Prostate gland (tissue), 2 donors: ENCODE measurements around the gene KIF26B. TPM values are rescaled to one million over a fixed set of nuclear protein-coding genes. Genes with fewer than 3 reads are reported as not detected.

ENCODE experiments used
- DNase-seq: peaks from one replicate; pipeline ENCODE4 v3.0.0-alpha.2; 2019; ENCODE audit warnings: low spot score
- H3K27ac ChIP-seq, 2 donors: fragments of 200-600 bp; sonication (generic); 2 replicates each; pipeline ENCODE4 v1.5.1; 2017 to 2019
- H3K27me3 ChIP-seq: fragments of 200-600 bp; sonication (generic); replicated peaks from 2 replicates; pipeline ENCODE4 v1.5.1; 2019; ENCODE audit not compliant: insufficient read depth
- H3K36me3 ChIP-seq, 2 donors: fragments of 200-600 bp; sonication (generic); 1 replicate in 1 of 2; 2 replicates in 1 of 2; pipeline versions ENCODE4 v1.5.1 to v1.8.1; 2017 to 2019
- H3K4me1 ChIP-seq: fragments of 200-600 bp; sonication (generic); replicated peaks from 2 replicates; pipeline ENCODE4 v1.5.1; 2019
- H3K4me3 ChIP-seq, 2 donors: fragments of 200-600 bp; sonication (generic); 2 replicates each; pipeline ENCODE4 v1.5.1; 2017 to 2019
- H3K9me3 ChIP-seq: fragments of 200-600 bp; sonication (generic); 2 replicates; pipeline ENCODE4 v1.5.1; 2017
- CTCF ChIP-seq, 4 experiments: fragments of 200-600 bp in 2 of 4; fragments of 450-650 bp in 2 of 4; sonication (generic) in 2 of 4; IDR thresholded peaks; 1 replicate in 3 of 4; 2 replicates in 1 of 4; pipeline ENCODE4 v1.5.1; 2016 to 2019; ENCODE audit warnings: antibody characterized with exemption in 4 of 4, mild to moderate bottlenecking in 2 of 4, moderate library complexity in 2 of 4
- POLR2A ChIP-seq: fragments of 450-650 bp; IDR thresholded peaks from one replicate; pipeline ENCODE4 v1.6.1; 2016; ENCODE audit warnings: antibody characterized with exemption, mild to moderate bottlenecking
- POLR2AphosphoS5 ChIP-seq: sonication (generic); formaldehyde crosslinking; IDR thresholded peaks from one replicate; pipeline ENCODE4 v1.6.1; 2017; ENCODE audit warnings: antibody characterized with exemption
- WGBS: methylation state at CpG from one replicate; pipeline ENCODE4 v1.1.5; 2018; 5-methylcytosine and 5-hydroxymethylcytosine counted together
- intact Hi-C: fragments of 100-400 bp; cut with DNase I; formaldehyde crosslinking; loops from one replicate; pipeline ENCODE4 v1.14.2; 2022
- total RNA-seq, 2 donors: library from RNA; depleted of rRNA; stranded (reverse); fragments of >200 nt; gene quantifications; one replicate each; pipeline ENCODE4 v1.1.0, GENCODE V29; 2016

Gene KIF26B
- total RNA-seq, 2 donors from 2014 or later = 3.3 to 3.8 TPM

GRCh38 chr1:245142171-245142798 lies 12.5 kb upstream of the KIF26B start:
- intact Hi-C loops = no loop called here

GRCh38 chr1:245142976-245143375 lies 11.8 kb upstream of the KIF26B start:
- no peak for DNase-seq
- intact Hi-C loops = no loop called here
- TF ChIP-seq POLR2A = no peak
- TF ChIP-seq CTCF (IDR thresholded peaks at IDR 0.05) = no peak
- no peak for TF ChIP-seq POLR2AphosphoS5
- H3K4me1 ChIP-seq = no peaks in the 10 kb centered on the region
- WGBS = 90% methylated on average over 14 of the region's 14 CpGs
- no peaks in the 10 kb centered on the region for H3K27me3 ChIP-seq
- no peak overlapping the region for H3K27ac ChIP-seq
- H3K9me3 ChIP-seq = no peaks in the 10 kb centered on the region
- no peak overlapping the region for H3K4me3 ChIP-seq
- H3K36me3 ChIP-seq = no peaks in the 10 kb centered on the region

More at GRCh38 chr1:245142171-245142798, 12.5 kb upstream of the KIF26B start:
- Histone ChIP-seq H3K27ac (no peak overlapping the region), H3K27me3 (no peaks in the 10 kb centered on the region), H3K4me3 (no peak overlapping the region), H3K4me1 (no peaks in the 10 kb centered on the region), H3K9me3 (no peaks in the 10 kb centered on the region), H3K36me3 (no peaks in the 10 kb centered on the region)
- 94% methylated on average over 17 of the region's 18 CpGs for WGBS
- no peak for DNase-seq
- TF ChIP-seq POLR2AphosphoS5 (no peak), CTCF (IDR thresholded peaks at IDR 0.05) (no peak), POLR2A (no peak)

- WGBS = 75% methylated on average over 8 of the region's 8 CpGs
- DNase-seq = no peak
- H3K27me3 ChIP-seq = no peaks in the 10 kb centered on the region
Observed at GRCh38 chr1:245143849-245144248, 10.9 kb upstream of the KIF26B start.

GRCh38 chr1:245148069-245148468 lies 6.7 kb upstream of the KIF26B start:
- no peaks in the 10 kb centered on the region for H3K9me3 ChIP-seq
- no peak for DNase-seq
- intact Hi-C loops = no loop called here
- H3K27ac ChIP-seq = no peak overlapping the region
- 84% methylated on average over 3 of the region's 3 CpGs for WGBS
- H3K4me3 ChIP-seq = no peak overlapping the region
- no peaks in the 10 kb centered on the region for H3K27me3 ChIP-seq
- H3K36me3 ChIP-seq = no peaks in the 10 kb centered on the region
- H3K4me1 ChIP-seq = no peaks in the 10 kb centered on the region
- TF ChIP-seq POLR2AphosphoS5 (no peak), POLR2A (no peak), CTCF (IDR thresholded peaks at IDR 0.05) (no peak)

More at GRCh38 chr1:245143849-245144248, 10.9 kb upstream of the KIF26B start:
- intact Hi-C loops = no loop called here
- H3K36me3 ChIP-seq = no peaks in the 10 kb centered on the region
- TF ChIP-seq CTCF (IDR thresholded peaks at IDR 0.05) = no peak
- TF ChIP-seq POLR2AphosphoS5 = no peak
- TF ChIP-seq POLR2A = no peak
- H3K4me3 ChIP-seq = no peak overlapping the region
- H3K9me3 ChIP-seq = no peaks in the 10 kb centered on the region
- H3K4me1 ChIP-seq = no peaks in the 10 kb centered on the region
- no peak overlapping the region for H3K27ac ChIP-seq

GRCh38 chr1:245148861-245149260 lies 5.9 kb upstream of the KIF26B start:
- Histone ChIP-seq H3K27me3 (no peaks in the 10 kb centered on the region), H3K9me3 (no peaks in the 10 kb centered on the region), H3K4me1 (peaks cover 8% of the 10 kb centered on the region), H3K36me3 (no peaks in the 10 kb centered on the region), H3K27ac (no peak overlapping the region), H3K4me3 (no peak overlapping the region)
- intact Hi-C loops = no loop called here
- TF ChIP-seq POLR2AphosphoS5 = no peak
- no peak for TF ChIP-seq CTCF (IDR thresholded peaks at IDR 0.05)
- no peak for TF ChIP-seq POLR2A
- 81% methylated on average over 9 of the region's 9 CpGs for whole genome bisulfite sequencing
- no peak for DNase-seq
